Uterus (tissue), 4 donors: ENCODE results near the gene LHCGR. TPM values are rescaled to one million over a fixed set of nuclear protein-coding genes. Genes with fewer than 3 reads are reported as not detected.
"Not testable (repeated sequence)": the region's sequence is repeated elsewhere in the genome, so short reads cannot be mapped to it uniquely, and the experiment has no call there.

ENCODE experiments used
- DNase-seq, 2 donors: peaks; one replicate each; pipeline ENCODE4 v3.0.0-alpha.2; 2019 to 2020
- H3K27ac ChIP-seq, 2 donors: fragments of 200-600 bp; sonication (generic); 1 replicate in 1 of 2; 2 replicates in 1 of 2; pipeline ENCODE4 v1.5.1; 2016 to 2018
- H3K27me3 ChIP-seq, 2 donors: fragments of 200-600 bp; sonication (generic); one replicate each; pipeline ENCODE4 v1.5.1; 2018 to 2019; ENCODE audit warnings: control low read depth in 1 of 2
- H3K36me3 ChIP-seq, 2 donors: fragments of 200-600 bp; sonication (generic); one replicate each; pipeline ENCODE4 v1.5.1; 2019; ENCODE audit warnings: control low read depth in 1 of 2
- H3K4me1 ChIP-seq, 2 donors: fragments of 200-600 bp; sonication (generic); one replicate each; pipeline ENCODE4 v1.5.1; 2018 to 2019; ENCODE audit warnings: control low read depth in 1 of 2
- H3K4me3 ChIP-seq, 2 donors: fragments of 200-600 bp; sonication (generic); 1 replicate in 1 of 2; 2 replicates in 1 of 2; pipeline ENCODE4 v1.5.1; 2018 to 2019; ENCODE audit warnings: mild to moderate bottlenecking in 1 of 2
- H3K9me3 ChIP-seq, 2 donors: fragments of 200-600 bp; sonication (generic); one replicate each; pipeline ENCODE4 v1.5.1; 2019; ENCODE audit warnings: control low read depth in 1 of 2
- POLR2A ChIP-seq, 2 donors: fragments of 450-650 bp; IDR thresholded peaks; one replicate each; pipeline ENCODE4 v1.6.1; 2016; ENCODE audit warnings: antibody characterized with exemption in 2 of 2, mild to moderate bottlenecking in 1 of 2, moderate library complexity in 1 of 2
- intact Hi-C: fragments of 100-400 bp; cut with DNase I; formaldehyde crosslinking; loops from one replicate; pipeline ENCODE4 v1.15.1; 2023; ENCODE audit warnings: low total_unique reads
- total RNA-seq, 4 donors: library from RNA; depleted of rRNA in 3 of 4; stranded (reverse); fragments of >200 nt in 3 of 4; gene quantifications; one replicate each; pipeline versions ENCODE4 v1.1.0 to v1.2.4, GENCODE V29; 2014 to 2023
- TF ChIP-seq, protein P1 (sequence below), 4 experiments: fragments of 200-600 bp in 2 of 4; fragments of 450-650 bp in 2 of 4; sonication (generic) in 2 of 4; IDR thresholded peaks; one replicate each; pipeline ENCODE4 v1.5.1; 2016 to 2019; ENCODE audit warnings: antibody characterized with exemption in 4 of 4, mild to moderate bottlenecking in 2 of 4, moderate library complexity in 1 of 4
- donor health status: DM: yes; HTN: yes; CAD: no.

LHCGR gene
- total RNA-seq, 4 donors from 2014 or later = 0.48 TPM; not detected in 3

DNA sequence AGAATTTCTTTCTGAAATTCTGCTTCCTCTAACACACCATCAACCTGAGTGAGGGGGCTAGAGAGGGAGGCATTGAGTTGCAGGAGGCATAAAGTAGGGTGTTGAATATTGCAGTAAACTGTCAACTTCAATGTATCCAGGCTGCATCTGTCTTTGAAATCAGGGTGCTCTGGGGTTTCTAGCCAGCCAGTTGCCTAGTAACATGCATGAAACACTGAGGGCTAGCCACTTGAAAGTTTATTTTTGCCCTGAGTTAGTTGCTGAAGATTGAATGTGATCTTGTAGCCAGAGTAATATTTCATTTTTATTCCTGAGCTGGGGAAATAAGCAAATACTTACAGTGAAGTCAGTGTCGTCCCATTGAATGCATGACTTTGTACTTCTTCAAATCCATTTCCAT is 41.9 kb downstream of the LHCGR start:
- Histone ChIP-seq H3K4me1 (peaks cover 0 to 6% of the 10 kb centered on the region in 2 donors), H3K27me3 (no peaks in the 10 kb centered on the region), H3K36me3 (no peaks in the 10 kb centered on the region), H3K4me3 (no peak overlapping the region), H3K9me3 (no peaks in the 10 kb centered on the region), H3K27ac (peak overlapping the region in 1 of 2 donors; percentile 66)
- TF ChIP-seq, protein P1, sequence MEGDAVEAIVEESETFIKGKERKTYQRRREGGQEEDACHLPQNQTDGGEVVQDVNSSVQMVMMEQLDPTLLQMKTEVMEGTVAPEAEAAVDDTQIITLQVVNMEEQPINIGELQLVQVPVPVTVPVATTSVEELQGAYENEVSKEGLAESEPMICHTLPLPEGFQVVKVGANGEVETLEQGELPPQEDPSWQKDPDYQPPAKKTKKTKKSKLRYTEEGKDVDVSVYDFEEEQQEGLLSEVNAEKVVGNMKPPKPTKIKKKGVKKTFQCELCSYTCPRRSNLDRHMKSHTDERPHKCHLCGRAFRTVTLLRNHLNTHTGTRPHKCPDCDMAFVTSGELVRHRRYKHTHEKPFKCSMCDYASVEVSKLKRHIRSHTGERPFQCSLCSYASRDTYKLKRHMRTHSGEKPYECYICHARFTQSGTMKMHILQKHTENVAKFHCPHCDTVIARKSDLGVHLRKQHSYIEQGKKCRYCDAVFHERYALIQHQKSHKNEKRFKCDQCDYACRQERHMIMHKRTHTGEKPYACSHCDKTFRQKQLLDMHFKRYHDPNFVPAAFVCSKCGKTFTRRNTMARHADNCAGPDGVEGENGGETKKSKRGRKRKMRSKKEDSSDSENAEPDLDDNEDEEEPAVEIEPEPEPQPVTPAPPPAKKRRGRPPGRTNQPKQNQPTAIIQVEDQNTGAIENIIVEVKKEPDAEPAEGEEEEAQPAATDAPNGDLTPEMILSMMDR (IDR thresholded peaks at IDR 0.05) = no peak
- no peak for TF ChIP-seq POLR2A (IDR thresholded peaks at IDR 0.05)
- intact Hi-C loops = no loop called here
- DNase-seq = peak in 1 of 2 donors; percentile 33

DNA sequence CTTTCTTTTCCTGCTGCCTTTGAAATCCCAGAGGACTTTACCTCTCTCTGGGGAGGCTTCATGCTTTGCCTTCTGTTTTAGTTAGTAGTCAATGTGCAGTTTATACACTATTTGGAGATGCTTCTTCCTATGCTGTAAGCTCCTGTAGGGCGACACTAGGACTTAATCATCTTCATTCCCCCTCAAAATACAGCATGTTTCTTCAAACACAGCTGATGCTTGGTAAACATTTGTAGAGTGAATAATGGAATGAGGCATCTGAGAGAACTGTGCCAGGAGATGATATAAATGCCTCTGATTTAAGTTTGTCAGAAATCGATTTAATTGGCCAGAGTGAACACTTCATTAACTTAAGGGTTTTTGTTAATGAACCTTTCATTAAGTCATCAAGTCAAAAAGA is 43.4 kb downstream of the LHCGR start:
- no peak for TF ChIP-seq POLR2A (IDR thresholded peaks at IDR 0.05)
- TF ChIP-seq, protein P1 (IDR thresholded peaks at IDR 0.05) = no peak
- intact Hi-C loops = no loop called here

DNA sequence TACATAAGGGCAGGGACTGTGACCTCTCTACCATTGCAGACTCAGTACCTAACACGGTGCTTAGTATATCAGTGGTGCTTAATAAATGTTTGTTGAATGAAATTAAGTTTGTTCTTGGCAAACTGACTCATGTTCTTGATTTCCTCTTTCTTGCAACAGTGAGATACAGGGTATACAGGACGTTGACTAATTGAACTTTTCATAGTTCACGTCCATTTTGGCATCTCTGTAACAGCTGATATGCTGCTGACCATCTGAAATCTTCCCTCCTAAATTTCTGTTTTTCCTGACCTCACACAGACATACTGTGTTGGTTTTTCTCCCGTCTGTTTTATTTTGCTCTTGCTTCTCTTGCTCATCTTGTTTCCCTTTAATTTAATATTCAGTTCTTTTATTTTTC is 44.2 kb downstream of the LHCGR start:
- no peaks in the 10 kb centered on the region for H3K4me1 ChIP-seq
- H3K27me3 ChIP-seq = no peaks in the 10 kb centered on the region
- intact Hi-C loops = no loop called here
- no peaks in the 10 kb centered on the region for H3K9me3 ChIP-seq
- no peak for DNase-seq
- no peak overlapping the region for H3K4me3 ChIP-seq
- no peaks in the 10 kb centered on the region for H3K36me3 ChIP-seq
- TF ChIP-seq POLR2A (IDR thresholded peaks at IDR 0.05) = no peak
- TF ChIP-seq, protein P1 (IDR thresholded peaks at IDR 0.05) = no peak
- no peak overlapping the region for H3K27ac ChIP-seq

More for the DNA sequence above, 43.4 kb downstream of the LHCGR start:
- no peaks in the 10 kb centered on the region for H3K9me3 ChIP-seq
- H3K4me1 ChIP-seq = peaks cover 0 to 3% of the 10 kb centered on the region in 2 donors
- no peak overlapping the region for H3K27ac ChIP-seq
- no peaks in the 10 kb centered on the region for H3K36me3 ChIP-seq
- no peak for DNase-seq
- no peak overlapping the region for H3K4me3 ChIP-seq
- H3K27me3 ChIP-seq = no peaks in the 10 kb centered on the region

DNA sequence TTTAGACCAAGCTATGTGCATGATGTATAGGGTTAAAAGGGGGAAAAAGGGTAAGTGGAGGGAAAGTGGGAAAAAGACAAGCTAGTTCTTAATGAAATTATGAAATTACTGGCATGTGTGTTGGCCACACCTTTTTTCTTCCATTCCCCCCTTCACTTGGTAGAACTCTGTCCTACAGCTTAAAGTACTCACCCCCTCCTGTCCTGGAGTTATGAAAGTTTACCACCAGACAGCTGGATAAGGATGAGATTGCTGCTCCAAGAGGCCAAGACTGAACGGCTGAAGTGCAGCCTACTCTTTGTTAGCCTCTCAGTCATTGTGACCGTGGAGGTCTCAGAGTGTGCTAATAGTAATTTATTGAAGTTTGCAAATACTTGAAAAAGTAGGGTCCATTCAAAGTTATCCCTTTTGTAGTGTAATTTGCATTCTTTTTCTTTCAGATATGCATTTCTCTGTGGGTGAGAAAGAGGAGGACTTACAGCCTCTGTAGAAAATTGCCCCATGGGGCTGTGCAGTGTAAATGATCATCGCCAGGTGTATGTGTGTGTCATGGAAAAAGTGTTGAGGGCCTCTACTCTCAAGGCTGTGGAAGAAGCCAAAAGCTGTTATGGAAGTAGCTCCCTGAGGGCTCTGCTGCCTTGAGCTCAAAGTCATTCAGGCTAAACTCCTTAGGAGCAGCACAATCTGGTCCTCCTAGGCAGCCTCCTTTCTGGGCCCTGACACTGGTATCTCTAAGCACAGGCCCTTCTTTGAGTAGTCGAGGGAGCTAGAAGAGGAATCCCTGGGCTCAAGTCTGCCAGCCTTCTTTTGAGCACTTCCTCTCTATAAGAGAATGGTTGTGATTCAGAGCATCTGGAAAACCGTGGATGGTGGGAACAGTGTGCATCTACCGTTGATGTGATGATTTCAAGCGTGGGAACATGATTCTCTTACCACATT is 46.2 kb downstream of the LHCGR start:
- H3K4me1 ChIP-seq = no peaks in the 10 kb centered on the region
- no peaks in the 10 kb centered on the region for H3K36me3 ChIP-seq
- TF ChIP-seq POLR2A (IDR thresholded peaks at IDR 0.05) = no peak
- TF ChIP-seq, protein P1 (IDR thresholded peaks at IDR 0.05) = no peak
- H3K27ac ChIP-seq = no peak overlapping the region
- no peaks in the 10 kb centered on the region for H3K9me3 ChIP-seq
- H3K4me3 ChIP-seq = no peak overlapping the region
- intact Hi-C loops = no loop called here
- no peak for DNase-seq
- no peaks in the 10 kb centered on the region for H3K27me3 ChIP-seq

DNA sequence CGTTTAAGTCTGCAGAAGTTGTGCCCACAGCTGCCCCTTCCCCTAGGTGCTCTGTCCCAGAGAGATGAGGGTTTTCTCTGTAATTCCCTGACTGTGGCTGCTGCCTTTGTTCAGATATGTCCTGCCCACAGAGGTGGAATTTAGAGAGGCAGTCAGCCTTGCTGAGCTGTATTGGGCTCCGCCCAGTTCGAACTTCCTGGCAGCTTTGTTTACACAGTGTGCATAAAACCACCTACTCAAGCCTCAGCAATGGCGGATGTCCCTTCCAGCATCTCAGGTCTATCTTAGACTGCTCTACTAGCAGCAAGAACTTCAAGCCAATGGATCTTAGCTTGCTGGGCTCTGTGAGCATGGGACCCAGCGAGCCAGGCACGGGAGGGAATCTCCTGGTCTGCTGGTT is 48.1 kb downstream of the LHCGR start:
- intact Hi-C loops = no loop called here
- H3K27ac ChIP-seq = no peak overlapping the region
- no peak for TF ChIP-seq POLR2A (IDR thresholded peaks at IDR 0.05)
- TF ChIP-seq, protein P1 (IDR thresholded peaks at IDR 0.05) = no peak

DNA sequence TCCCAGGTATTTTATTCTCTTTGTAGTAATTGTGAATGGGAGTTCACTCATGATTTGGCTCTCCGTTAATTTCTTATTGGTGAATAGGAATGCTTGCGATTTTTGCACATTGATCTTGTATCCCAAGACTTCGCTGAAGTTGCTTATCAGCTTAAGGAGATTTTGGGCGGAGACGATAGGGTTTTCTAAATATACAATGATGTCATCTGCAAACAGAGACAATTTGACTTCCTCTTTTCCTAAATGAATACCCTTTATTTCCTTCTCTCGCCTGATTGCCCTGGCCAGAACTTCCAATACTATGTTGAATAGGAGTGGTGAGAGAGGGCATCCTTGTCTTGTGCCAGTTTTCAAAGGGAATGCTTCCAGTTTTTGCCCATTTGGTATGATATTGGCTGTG is 51.9 kb downstream of the LHCGR start:
- H3K9me3 ChIP-seq, H3K27ac ChIP-seq, intact Hi-C loops, H3K27me3 ChIP-seq, H3K36me3 ChIP-seq, H3K4me3 ChIP-seq, H3K4me1 ChIP-seq, DNase-seq: not testable (repeated sequence)

More for the DNA sequence above, 48.1 kb downstream of the LHCGR start:
- Histone ChIP-seq H3K9me3 (no peaks in the 10 kb centered on the region), H3K27me3 (no peaks in the 10 kb centered on the region), H3K36me3 (no peaks in the 10 kb centered on the region), H3K4me3 (no peak overlapping the region), H3K4me1 (no peaks in the 10 kb centered on the region)
- no peak for DNase-seq
